SW 1271 (cell line): ENCODE measurements around the gene G6PD.
A peak's percentile ranks its signal among the peaks of the same experiment; 100 is the strongest.
"Not testable (repeated sequence)": the region's sequence is repeated elsewhere in the genome, so short reads cannot be mapped to it uniquely, and the experiment has no call there.

ENCODE experiments used
- DNase-seq, 2 experiments: peaks; one replicate each; lab custom pipeline; 2025; lab: John Stamatoyannopoulos, UW

Gene G6PD

DNA sequence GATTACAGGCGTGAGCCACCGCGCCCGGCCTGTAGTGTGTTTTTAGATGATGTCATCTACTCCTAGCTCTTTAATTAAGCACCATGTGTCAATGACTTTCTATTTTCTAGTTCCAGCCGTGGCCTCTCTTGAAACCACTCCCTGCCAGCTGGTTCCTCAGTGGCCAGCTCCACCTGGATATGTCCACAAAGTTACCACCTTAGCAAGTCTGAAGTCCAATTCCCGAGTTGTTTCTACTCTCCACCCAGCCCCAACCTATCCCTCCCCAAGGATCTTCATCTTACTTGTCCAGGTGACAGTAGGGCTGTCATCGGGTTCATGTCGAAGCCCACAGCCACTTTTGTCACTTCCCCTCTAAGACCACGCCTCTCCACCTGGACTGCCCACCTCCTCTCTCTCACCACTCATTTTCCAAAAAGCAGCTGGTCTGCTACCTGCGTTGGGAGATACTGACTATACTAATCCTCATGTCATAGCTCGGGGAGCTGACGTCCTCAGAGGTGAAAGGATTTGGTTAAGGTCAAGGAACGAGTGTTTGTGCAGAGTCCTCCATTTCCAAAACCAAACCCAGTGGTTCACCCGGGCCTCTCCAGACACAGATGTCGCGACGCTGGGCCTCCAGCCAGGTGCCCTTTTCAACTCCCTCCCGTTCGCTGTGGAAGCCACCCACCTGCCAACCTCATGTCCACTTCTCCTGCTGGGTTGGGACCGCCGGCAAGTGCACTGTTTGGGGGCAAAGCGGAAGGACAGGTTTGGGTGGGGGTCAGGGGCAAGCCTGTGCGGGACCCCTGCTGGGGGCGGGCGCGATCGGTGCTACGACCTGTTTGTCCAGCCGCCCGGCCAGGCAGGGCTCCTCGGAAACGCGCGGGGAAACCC, 31.3 kb downstream of the G6PD start:
- no peak for DNase-seq

DNA sequence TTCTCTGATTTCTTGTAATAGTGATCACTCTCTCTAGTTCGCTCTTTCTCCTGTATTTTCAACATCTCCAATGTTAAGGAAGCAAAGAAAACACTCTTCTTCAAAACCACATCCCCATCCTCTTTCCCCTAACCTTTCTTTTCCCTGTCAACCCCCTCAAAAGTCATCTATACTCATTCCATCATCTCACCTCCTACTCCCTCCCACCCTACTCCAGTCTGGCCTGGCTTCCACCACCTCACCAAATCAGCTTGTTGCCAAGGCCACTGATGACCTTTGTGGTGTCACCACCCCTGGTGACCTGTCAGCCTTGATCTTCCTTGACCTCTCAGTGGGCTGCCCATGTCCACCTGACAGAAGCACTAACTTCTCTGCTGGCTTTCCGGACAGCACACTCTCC, 32.9 kb downstream of the G6PD start:
- no peak for DNase-seq

DNA sequence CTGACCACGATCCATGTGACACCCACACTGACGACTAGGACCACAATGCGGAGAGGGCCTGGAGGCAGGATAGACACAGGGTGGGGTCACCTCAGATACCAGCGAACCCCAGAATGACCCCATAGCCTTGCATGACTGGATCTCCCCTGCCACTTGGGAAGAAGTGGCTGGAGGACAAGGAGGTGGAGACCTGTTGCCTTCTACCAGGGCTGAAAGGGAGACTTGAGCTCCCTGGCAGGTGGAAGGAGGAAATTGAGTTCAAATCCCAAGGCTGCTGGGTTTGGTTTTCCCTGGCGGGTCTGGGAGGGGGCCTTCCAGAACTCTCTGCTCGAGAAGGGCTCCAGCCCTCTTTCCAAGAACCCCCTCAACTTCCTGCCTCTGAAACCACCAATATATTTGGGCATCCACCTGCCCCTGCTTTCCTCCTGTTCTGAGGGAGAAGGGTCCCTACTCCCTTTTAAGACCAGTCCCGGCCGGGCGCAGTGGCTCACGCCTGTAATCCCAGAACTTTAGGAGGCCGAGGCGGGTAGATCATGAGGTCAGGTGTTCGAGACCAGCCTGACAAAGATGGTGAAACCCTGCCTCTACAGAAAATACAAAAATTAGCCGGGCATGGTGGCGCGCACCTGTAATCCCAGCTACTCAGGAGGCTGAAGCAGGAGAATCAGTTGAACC, 33.6 kb downstream of the G6PD start:
- no peak for DNase-seq

DNA sequence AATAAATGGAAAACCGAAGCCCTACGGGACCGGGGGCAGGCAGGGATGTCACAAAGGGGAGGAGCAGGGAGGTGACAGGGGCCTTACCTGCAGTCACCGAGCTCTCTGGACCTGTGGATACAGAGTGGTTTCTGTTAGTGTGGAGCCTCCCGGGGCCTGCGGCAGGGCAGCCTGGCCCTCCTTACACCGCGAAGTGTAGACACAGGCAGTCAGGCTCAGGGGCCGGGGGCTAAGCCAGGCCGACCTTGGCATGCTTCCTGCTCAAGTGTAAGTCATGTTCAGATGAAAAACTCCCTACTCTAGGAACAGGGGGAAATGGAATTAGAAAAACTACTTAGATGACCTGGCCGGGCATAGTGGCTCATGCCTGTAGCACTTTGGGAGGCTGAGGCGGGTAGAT, 34.9 kb downstream of the G6PD start:
- no peak for DNase-seq

DNA sequence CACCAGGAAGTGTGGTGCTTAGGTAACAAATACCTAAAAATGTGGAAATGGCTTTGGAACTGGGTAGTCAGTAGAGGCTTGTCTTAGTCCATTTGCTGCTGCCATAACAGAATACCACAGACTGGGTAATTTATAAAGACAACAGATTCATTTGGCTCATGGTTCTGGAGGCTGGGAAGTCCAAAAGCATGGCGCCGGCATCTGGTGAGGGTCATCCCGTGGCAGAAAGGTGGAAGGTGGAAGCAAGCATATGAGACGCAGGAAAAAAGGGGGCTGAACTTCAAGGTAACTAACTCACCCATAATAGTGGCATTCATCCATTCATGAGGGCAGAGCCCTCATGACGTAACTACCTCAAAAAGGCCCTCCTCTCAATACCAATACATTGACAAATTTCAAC, 37.2 kb downstream of the G6PD start:
- no peak for DNase-seq

DNA sequence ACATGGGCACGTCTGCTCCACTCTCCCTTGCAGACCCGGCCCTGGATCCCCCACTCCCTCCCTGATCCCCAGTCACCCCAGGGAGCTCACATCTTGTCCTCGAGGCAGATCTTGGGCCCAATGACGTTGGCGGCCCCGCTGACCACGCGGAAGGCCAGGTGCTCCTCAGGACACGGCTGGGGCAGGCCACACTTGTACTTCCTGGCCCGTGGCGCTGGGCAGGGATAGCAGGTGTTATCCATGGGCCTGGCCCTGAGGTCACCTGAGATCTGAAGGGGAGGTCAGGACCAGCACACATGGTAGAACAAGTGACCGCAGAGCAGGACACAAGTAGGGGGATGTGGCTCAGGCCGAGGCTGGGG, 38.3 kb downstream of the G6PD start:
- DNase-seq, result no peak

DNA sequence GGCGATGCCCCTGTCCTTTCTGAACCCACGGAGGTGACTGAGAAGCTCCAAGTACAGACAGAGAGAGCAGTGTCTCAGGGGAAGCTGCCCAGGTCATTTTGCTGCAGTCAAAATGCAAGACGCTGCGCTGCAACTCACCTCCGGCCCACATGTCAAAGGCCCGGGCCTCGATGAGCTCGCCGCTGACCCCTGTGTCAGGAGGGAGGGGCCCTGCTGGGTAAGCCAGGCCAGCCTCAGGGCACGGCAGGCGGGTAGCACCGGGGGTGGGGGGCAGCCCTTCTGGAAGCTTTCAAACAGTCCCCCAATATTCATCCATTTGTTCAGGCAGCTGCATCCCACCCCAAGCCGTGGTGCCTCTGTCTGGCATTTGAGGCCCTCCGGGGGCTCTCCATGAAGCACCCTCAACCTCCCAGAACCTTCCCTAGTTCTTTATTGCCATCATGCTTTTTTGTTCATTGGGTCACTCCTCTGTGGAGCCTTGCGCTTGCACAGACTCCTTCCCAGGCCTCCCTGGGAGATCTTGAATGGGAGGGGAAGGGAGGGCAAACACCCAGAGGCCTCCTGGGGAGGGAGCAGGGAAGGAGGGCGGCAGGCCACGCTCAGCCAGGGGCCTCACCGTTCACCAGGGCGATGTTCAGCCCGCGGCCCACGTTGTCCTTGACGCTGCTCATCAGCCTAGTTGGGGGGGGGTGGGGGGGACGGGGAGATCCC, 38.8 kb downstream of the G6PD start:
- no peak for DNase-seq

DNA sequence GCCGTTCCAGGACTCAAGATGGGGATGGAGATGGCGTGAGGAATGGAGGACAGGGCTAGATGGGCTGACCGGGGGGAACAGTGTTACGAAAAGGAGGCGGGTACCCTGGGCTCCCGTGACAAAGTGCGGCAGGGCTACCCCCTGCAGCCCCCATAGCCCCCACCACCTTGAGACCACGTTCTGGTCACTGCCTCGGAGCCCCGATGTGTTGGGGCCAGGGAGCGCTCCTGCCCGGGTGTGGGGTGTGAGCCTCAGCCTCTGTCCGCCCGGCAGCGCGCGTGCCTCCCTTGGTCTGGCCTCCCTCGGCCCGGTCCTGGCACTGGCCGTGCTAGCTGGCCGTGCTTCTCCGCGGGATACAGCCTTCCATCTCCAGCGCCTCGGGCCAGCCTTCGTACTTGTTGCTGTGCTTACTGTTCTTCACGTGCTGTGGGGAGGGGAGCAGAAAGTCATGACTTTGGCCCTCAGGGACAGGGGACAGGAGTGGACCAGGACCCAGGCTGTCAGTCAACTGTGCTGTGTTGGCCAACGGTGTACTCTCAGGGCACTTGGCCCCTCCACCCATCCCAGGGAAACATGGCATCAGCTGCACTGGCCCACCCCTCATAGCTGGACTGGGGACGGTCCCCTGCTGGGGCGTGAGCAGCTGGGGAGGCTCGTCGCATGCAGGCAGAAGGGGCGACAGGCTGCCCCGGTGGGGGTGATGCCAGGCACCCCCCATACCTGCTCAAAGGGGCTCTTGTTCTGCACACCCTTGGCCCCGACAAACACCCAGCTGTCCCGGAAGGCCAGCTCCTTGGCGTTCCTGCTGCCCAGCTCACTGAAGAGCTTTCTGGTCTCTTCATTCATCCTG, 39.9 kb downstream of the G6PD start:
- no peak for DNase-seq

DNA sequence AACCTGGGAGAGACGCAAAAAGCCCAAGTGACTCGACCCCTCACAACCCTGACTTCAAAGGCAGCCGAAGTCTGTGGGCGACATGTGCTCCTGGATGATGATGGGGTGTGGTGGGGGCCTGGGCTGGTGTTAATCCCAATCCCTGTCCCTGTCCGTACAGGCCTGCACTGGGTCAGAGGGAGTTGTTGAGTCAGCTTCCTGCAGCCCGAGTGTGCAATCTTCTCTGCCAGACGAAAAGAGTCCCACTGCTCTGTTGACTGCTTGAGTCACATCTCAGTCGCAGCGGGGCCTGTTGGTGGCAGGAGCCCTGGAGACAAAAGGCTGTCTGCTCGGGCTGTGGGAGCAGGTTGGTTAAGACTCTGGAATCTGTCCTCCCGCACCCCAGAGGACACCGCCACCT, 40.9 kb downstream of the G6PD start:
- DNase-seq, result no peak

DNA sequence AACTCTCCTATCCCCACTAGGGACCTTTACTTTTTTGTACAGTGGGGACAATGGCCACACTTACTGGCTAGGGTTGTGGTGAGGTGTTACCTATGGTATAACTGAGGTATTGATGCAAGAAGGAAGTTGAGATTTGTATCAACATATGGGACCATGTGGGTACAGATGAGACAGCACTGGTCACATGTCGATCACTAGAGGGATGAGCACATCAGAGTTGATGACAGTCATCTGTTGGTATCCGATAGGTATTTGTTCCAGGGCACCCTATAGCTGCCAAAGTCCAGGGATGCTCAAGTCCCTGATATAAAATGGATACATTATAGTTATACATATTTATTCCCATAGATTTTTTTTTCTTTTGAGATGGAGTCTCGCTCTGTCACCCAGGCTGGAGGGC, 43.7 kb downstream of the G6PD start:
- DNase-seq, result no peak

DNA sequence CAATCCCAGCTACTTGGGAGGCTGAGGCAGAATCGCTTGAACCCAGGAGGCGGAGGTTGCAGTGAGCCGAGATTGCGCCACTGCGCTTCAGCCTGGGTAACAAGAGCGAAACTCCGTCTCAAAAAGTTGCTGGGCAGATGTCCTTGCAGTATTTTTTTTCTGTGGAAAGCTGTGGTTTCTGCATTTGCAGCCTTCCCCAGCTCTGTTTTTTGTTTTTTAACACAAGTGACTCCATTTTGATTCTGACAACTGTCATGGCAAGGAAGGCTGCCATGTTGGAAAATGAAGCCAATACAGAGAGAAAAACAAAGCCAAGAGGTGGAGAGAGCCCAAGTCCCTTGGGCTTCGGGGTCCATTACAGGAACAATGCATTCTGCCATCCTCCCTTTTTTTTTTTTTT, 44.5 kb downstream of the G6PD start:
- no peak for DNase-seq

DNA sequence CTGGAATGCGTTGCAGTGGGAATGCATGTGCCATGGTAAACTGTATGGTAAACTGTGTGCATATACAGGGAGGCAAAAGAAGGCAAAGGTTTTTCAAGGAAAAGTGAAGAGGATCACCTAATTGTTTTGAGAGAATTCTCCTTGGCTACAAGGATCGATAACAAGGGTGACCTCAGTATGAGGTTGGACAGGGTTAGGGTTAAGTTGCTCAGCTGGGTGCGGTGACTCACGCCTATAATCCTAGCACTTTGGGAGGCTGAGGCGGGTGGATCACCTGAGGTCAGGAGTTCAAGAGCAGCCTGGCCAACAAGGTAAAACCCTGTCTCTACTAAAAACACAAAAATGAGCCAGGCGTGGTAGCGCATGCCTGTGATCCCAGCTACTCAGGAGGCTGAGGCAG, 45.2 kb downstream of the G6PD start:
- not testable (repeated sequence) for DNase-seq

DNA sequence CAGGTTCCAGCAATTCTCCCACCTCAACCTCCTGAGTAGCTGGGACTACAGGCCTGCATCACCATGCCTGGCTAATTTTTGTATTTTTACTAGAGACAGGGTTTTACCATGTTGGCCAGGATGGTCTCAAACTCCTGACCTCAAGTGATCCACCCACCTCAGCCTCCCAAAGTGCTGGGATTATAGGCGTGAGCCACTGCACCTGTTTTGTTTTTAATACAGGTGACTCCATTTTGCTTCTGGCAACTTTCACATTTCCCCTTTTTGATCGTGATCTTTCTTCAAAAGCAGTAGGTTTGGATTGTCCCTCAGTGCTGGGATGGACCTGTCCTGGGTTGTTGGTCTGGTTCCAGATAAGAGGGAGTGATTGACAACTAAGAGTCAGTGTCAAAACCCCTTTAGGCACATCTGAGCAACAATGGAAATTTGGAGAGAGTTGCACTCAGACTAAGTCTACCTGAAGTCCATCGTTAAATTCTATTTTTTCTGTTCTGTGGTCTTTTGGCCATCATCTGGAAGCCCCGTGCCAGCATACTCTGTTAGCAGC, 50.0 kb downstream of the G6PD start:
- DNase-seq, result not testable (repeated sequence)

DNA sequence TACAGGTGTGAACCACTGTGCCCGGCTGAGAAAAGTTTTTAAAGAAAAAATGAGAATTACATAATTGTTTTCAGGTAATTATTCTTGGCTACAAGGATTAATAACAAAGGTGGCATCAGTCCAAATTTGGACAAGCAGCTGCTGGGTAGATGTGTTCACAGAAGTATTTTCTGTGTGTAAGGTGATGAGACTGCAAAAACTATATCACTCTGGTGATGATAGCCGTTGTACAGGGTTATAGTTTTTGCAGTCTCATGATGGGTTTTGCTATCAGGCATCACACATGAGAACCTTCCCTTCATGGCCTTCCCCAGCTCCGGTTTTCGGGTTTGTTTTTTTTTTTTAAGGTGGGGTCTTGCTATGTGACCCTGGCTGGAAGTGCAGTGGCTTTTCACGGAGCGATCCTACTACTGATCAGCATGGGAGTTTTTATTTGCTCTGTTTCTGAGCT, 51.1 kb downstream of the G6PD start:
- DNase-seq, result no peak

DNA sequence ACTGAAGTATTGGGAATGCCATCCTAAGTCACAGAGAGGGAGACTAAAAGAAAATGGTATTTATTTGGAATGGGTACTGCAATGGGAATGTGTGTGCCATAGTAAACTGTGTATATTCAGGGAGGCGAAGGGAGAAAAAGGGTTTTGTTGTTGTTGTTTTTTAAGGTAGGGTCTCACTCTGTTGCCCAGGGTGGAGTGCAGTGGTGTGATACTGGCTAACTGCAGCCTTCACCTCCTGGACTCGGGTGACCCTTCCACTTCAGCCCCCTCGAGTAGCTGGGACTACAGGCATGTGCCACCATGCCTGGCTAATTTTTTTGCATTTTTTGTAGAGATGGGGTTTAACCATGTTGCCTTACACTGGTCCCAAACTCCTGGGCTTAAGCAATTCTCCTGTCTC, 51.9 kb downstream of the G6PD start:
- no peak for DNase-seq

DNA sequence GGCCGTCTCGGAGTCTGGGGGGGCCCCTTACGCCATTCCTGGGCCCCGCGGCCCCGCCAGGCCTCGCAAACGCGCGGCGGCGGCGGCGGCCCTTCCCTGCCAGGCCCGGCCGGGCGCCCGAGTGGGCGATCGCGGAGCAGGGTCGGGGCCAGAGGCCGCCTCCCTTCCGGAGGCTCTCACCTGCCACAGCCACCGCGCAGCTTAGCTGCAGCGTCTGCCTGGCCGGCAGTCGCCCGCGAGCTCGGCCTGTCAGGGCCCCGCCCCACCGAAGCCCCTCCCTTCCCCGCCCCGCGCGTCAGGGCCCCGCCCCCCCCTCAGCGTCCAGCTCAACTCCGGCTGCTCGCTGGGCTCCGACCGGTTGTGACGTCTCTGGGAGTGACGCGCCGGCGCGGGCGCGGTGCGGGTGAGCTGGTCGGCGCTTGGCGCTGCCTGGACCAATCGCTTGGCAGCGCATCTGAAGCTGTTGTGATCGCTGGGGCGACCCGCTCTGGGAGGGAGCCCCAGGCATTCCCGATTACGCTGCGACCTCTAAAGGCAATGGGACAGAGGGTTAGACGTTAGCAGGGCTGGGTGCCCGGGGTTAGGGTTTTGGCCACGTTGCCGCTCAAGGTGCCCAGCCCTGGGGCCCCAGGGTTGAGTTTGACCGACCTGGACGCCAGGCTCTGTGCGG, 56.1 kb downstream of the G6PD start, which contains the start of gene SLC10A3:
Gene SLC10A3 (minus strand): TSS at position 216 of the 670 bp plus-strand sequence. CDS start 1,689 bp downstream, outside the sequence.
- peak; percentile 75 to 87 for DNase-seq

DNA sequence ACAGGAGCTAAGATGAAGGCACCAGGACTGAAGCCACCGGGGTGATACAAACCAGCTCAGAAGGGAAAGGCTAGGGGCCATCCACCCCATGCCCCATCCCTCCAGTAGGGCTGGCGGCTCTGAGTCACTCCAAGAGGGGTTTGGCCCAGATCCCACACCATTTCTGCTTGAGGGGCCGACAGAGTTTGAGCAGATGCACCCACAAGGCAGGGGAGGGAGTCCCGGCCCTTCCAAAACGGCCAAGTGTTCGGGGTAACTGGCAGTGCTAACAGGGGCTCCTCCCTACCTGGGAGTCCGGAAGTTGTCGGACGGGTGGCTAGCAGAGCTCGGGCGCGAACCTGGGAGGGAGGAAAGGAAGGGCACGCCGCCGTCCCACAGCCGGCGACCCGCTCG, 56.6 kb downstream of the G6PD start:
- DNase-seq, result peak in 1 of 2 experiments; percentile 15

DNA sequence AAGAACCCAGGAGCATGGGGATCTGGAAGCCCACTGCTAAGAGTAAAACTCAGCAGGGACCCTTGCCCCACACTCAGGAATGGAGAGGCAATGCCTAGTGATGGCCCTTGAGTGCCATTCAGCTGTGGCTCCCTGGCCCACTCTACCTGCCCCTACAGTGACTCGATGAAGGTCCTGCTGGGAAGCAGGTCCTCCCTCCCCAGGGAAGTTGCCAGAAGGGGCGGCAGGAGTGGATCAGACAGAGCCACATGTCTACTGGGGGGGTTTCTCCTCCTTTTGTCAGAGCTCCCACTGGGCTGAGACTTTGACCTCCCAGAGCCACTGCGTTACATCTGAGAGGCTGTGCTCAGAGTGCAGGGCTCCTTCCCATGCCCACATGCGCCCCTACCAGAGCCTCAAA, 57.5 kb downstream of the G6PD start:
- no peak for DNase-seq

DNA sequence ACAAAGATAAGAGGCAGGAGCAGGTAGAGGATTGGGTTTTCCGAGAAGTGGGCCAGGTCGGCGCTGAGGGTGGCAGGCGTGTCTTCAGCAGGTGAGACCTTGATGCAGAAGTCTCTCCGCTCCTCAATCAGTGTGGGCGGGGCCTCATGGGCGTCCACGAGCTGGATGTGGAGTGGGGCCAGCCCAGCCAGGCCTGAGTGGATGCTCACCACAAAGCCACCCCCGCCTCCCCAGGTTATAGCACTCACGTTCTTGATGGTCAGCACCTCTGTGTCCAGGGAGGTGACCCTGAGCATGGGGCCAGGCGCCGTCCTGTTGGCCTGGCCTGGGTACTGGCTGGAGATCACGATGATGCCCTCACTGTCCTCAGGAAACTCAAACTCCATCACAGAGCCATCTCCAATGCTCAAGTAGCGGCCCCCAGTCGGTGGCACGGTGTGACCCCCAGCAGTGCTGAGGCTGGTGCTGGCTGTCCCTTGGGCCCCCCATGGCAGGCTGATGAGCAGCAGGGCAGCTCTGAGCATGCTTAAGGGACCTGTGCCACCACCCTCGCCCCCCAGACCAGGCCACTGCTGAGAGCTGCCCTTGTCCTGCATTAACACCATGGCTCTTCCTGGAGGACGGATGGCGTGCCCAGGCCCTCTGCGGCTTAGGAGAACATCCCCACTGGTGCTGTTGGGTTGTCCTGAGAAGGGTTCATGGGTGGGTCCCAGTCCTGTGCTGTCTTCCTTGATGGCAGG, 58.1 kb downstream of the G6PD start:
- no peak for DNase-seq
